HL-60 (cell line): ENCODE measurements around the gene ARRB2.
"Not testable (repeated sequence)": the region's sequence is repeated elsewhere in the genome, so short reads cannot be mapped to it uniquely, and the experiment has no call there.

Experiments
- DNase-seq, 2 experiments: peaks; one replicate each; pipeline ENCODE4 v3.0.0-alpha.2; 2010 to 2020; ENCODE audit warnings: low read depth in 1 of 2, low spot score in 1 of 2
- H3K27ac ChIP-seq: fragments of 250-450 bp; sonication (Bioruptor Pico); replicated peaks from 2 replicates; pipeline ENCODE4 v1.5.1; 2020; ENCODE audit warnings: mild to moderate bottlenecking, moderate library complexity
- H3K27me3 ChIP-seq: fragments of 250-450 bp; sonication (Bioruptor Pico); 2 replicates; pipeline ENCODE4 v1.5.1; 2021; ENCODE audit warnings: mild to moderate bottlenecking, moderate library complexity; ENCODE audit not compliant: insufficient read depth, poor library complexity, severe bottlenecking
- H3K4me3 ChIP-seq: replicated peaks from 2 replicates; pipeline ENCODE4 v1.5.1; 2011; ENCODE audit warnings: mild to moderate bottlenecking, control low read depth, low read length; ENCODE audit not compliant: insufficient read depth
- GABPA ChIP-seq: IDR thresholded peaks from 2 replicates; pipeline ENCODE4 v1.6.1; 2012; ENCODE audit warnings: low read depth
- POLR2AphosphoS5 ChIP-seq: IDR thresholded peaks from 2 replicates; pipeline ENCODE4 v1.6.1; 2012; ENCODE audit warnings: low read depth
- SPI1 ChIP-seq: IDR thresholded peaks from 2 replicates; pipeline ENCODE4 v1.6.1; 2012; ENCODE audit warnings: low read depth, mild to moderate bottlenecking, borderline replicate concordance
- TF ChIP-seq, protein P1 (sequence below): IDR thresholded peaks from 2 replicates; pipeline ENCODE4 v1.6.1; 2012; ENCODE audit warnings: low read depth; ENCODE audit not compliant: insufficient replicate concordance
- TF ChIP-seq, protein P2 (sequence below): IDR thresholded peaks from one replicate; pipeline ENCODE4 v1.5.1; 2011; ENCODE audit warnings: low read length, control low read depth, inconsistent platforms; ENCODE audit not compliant: insufficient read depth

The ARRB2 gene

DNA sequence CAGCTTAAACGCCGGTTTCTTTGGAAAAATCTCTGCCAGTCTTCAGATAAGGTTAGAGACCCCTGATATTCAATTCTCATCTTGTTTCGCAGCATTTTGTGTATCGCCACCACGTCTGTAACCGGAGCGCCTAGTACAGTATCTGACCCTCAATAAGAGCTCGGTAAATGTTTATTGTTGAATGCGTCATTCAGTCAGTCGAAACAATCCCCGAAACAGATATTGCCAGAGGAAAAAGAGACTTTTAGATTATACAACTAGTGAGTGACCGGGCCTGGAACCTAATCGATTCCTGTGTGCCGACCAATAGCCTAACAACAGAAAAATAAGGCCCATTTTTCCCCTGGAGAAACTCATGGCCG lies 7.1 kb upstream of the ARRB2 start:
- H3K4me3 ChIP-seq = peak overlapping the region; percentile 86
- DNase-seq = no peak
- TF ChIP-seq, protein P1, sequence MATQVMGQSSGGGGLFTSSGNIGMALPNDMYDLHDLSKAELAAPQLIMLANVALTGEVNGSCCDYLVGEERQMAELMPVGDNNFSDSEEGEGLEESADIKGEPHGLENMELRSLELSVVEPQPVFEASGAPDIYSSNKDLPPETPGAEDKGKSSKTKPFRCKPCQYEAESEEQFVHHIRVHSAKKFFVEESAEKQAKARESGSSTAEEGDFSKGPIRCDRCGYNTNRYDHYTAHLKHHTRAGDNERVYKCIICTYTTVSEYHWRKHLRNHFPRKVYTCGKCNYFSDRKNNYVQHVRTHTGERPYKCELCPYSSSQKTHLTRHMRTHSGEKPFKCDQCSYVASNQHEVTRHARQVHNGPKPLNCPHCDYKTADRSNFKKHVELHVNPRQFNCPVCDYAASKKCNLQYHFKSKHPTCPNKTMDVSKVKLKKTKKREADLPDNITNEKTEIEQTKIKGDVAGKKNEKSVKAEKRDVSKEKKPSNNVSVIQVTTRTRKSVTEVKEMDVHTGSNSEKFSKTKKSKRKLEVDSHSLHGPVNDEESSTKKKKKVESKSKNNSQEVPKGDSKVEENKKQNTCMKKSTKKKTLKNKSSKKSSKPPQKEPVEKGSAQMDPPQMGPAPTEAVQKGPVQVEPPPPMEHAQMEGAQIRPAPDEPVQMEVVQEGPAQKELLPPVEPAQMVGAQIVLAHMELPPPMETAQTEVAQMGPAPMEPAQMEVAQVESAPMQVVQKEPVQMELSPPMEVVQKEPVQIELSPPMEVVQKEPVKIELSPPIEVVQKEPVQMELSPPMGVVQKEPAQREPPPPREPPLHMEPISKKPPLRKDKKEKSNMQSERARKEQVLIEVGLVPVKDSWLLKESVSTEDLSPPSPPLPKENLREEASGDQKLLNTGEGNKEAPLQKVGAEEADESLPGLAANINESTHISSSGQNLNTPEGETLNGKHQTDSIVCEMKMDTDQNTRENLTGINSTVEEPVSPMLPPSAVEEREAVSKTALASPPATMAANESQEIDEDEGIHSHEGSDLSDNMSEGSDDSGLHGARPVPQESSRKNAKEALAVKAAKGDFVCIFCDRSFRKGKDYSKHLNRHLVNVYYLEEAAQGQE = no peak
- no peak for TF ChIP-seq GABPA
- TF ChIP-seq, protein P2, sequence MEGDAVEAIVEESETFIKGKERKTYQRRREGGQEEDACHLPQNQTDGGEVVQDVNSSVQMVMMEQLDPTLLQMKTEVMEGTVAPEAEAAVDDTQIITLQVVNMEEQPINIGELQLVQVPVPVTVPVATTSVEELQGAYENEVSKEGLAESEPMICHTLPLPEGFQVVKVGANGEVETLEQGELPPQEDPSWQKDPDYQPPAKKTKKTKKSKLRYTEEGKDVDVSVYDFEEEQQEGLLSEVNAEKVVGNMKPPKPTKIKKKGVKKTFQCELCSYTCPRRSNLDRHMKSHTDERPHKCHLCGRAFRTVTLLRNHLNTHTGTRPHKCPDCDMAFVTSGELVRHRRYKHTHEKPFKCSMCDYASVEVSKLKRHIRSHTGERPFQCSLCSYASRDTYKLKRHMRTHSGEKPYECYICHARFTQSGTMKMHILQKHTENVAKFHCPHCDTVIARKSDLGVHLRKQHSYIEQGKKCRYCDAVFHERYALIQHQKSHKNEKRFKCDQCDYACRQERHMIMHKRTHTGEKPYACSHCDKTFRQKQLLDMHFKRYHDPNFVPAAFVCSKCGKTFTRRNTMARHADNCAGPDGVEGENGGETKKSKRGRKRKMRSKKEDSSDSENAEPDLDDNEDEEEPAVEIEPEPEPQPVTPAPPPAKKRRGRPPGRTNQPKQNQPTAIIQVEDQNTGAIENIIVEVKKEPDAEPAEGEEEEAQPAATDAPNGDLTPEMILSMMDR = no peak
- no peak for TF ChIP-seq SPI1
- TF ChIP-seq POLR2AphosphoS5 = no peak
- H3K27ac ChIP-seq = peak overlapping the region; percentile 85
- H3K27me3 ChIP-seq = no peaks in the 10 kb centered on the region

DNA sequence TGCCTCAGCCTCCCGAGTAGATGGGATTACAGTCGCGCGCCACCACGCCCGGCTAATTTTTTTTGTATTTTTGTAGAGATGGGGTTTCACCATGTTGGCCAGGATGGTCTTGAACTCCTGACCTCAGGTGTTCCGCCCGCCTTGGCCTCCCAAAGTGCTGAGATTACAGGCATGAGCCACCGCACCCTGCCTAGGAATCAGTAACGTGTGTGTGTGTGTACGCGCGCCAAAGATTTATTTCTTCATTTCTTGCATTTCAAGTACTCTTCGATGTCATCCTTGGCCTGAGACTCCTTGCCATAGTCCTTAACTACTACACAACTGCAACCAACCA lies 5.9 kb upstream of the ARRB2 start:
- not testable (repeated sequence) for H3K27me3 ChIP-seq, DNase-seq
- peak overlapping the region; percentile 86; the same call in 1 of the 2 replicates for H3K4me3 ChIP-seq
- peak overlapping the region; percentile 85 for H3K27ac ChIP-seq

DNA sequence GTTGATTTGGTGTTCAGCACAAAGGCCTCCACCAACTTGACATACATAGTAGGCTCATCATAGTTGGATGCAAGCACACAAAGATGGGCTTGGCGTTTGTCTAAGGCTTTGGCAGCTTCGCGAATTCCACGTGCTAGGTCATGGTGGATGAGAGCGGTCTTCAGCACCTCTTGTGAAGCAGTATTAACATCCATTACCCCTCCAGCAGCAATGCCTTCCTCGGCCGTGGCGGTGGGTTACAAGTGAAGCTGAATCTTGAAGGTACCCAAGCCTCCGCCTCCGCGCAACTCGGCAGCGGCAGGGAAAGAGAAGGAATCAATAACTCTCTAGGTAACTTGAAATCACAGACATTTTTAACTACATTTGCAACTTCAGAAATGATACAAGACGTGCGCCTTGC lies 5.4 kb upstream of the ARRB2 start:
- TF ChIP-seq POLR2AphosphoS5 = no peak
- TF ChIP-seq, protein P1 = no peak
- no peak for TF ChIP-seq GABPA
- TF ChIP-seq SPI1 = no peak
- TF ChIP-seq, protein P2 = no peak
- no peak for DNase-seq
- H3K4me3 ChIP-seq = no peak overlapping the region
- no peaks in the 10 kb centered on the region for H3K27me3 ChIP-seq
- no peak overlapping the region for H3K27ac ChIP-seq

DNA sequence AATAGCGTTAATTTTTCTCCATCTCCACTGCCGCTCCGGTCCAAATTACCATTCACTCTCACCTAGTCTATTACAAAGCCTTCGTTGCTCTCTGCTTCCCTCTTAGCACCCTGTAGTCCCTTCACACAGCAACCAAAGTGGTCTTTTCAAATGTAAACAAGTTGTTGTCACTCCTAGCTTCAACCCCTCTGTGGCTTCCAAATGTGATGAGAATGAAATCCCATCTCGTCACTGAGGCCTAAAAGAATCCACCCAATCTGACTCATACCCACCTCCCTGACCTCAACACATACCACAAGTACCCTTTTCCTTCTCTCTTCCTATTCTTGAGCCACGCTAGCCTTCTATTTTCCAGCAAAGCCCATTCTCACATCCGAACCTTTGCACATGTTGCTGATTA lies 4.3 kb upstream of the ARRB2 start:
- DNase-seq = no peak
- TF ChIP-seq, protein P2 = no peak
- TF ChIP-seq, protein P1 = no peak
- TF ChIP-seq SPI1 = no peak
- TF ChIP-seq GABPA = no peak
- TF ChIP-seq POLR2AphosphoS5 = no peak
- Histone ChIP-seq H3K27ac (no peak overlapping the region), H3K27me3 (no peaks in the 10 kb centered on the region), H3K4me3 (no peak overlapping the region)
